ENCODE results near the gene PKIB. TPM values are rescaled to one million over a fixed set of nuclear protein-coding genes. Genes with fewer than 3 reads are reported as not detected.

Gene PKIB
- polyA plus RNA-seq, 4 donors = 6.5 to 80.5 (median 54.9) TPM

GRCh38 chr6:122709922-122710512 is 99.8 kb downstream of the PKIB start:
- no peaks in the 10 kb centered on the region for H3K4me1 ChIP-seq (ENCODE audit: control insufficient read depth in 3 of 3, insufficient read depth in 2 of 3, low read depth in 1 of 3, low read length in 2 of 3)
- no peaks in the 10 kb centered on the region for H3K27me3 ChIP-seq (ENCODE audit: control insufficient read depth in 3 of 3, insufficient read depth in 3 of 3, low read length in 3 of 3)
- H3K4me3 ChIP-seq (ENCODE audit: low read depth in 1 of 3, low read length in 3 of 3) = no peak overlapping the region
- no peaks in the 10 kb centered on the region for H3K9me3 ChIP-seq (ENCODE audit: control insufficient read depth in 2 of 2, insufficient read depth in 1 of 2, low read depth in 1 of 2, low read length in 1 of 2)
- H3K36me3 ChIP-seq (ENCODE audit: control insufficient read depth in 3 of 3, insufficient read depth in 2 of 3, low read depth in 1 of 3, low read length in 3 of 3) = no peaks in the 10 kb centered on the region
- H3K27ac ChIP-seq (ENCODE audit: low read depth in 1 of 3, low read length in 2 of 3) = no peak overlapping the region
- FAIRE-seq (no peak), DNase-seq (no peak)
- 63 to 84% (median 71%) methylated on average over 4 of the region's 4 CpGs for WGBS, 3 donors

- DNase-seq (no peak), FAIRE-seq (no peak)
- Histone ChIP-seq H3K4me3 (ENCODE audit: low read depth in 1 of 3, low read length in 3 of 3) (no peak overlapping the region), H3K9me3 (ENCODE audit: control insufficient read depth in 2 of 2, insufficient read depth in 1 of 2, low read depth in 1 of 2, low read length in 1 of 2) (no peaks in the 10 kb centered on the region), H3K36me3 (ENCODE audit: control insufficient read depth in 3 of 3, insufficient read depth in 2 of 3, low read depth in 1 of 3, low read length in 3 of 3) (no peaks in the 10 kb centered on the region), H3K4me1 (ENCODE audit: control insufficient read depth in 3 of 3, insufficient read depth in 2 of 3, low read depth in 1 of 3, low read length in 2 of 3) (no peaks in the 10 kb centered on the region), H3K27me3 (ENCODE audit: control insufficient read depth in 3 of 3, insufficient read depth in 3 of 3, low read length in 3 of 3) (no peaks in the 10 kb centered on the region), H3K27ac (ENCODE audit: low read depth in 1 of 3, low read length in 2 of 3) (no peak overlapping the region)
- 76 to 92% (median 90%) methylated on average over 3 of the region's 3 CpGs for WGBS, 3 donors
Observed at GRCh38 chr6:122710908-122711635, 100.9 kb downstream of the PKIB start.

- no peak overlapping the region for H3K27ac ChIP-seq (ENCODE audit: low read depth in 1 of 3, low read length in 2 of 3)
- H3K36me3 ChIP-seq (ENCODE audit: control insufficient read depth in 3 of 3, insufficient read depth in 2 of 3, low read depth in 1 of 3, low read length in 3 of 3) = no peaks in the 10 kb centered on the region
- no peaks in the 10 kb centered on the region for H3K9me3 ChIP-seq (ENCODE audit: control insufficient read depth in 2 of 2, insufficient read depth in 1 of 2, low read depth in 1 of 2, low read length in 1 of 2)
- H3K4me1 ChIP-seq (ENCODE audit: control insufficient read depth in 3 of 3, insufficient read depth in 2 of 3, low read depth in 1 of 3, low read length in 2 of 3) = no peaks in the 10 kb centered on the region
- no peak for FAIRE-seq
- no peak overlapping the region for H3K4me3 ChIP-seq (ENCODE audit: low read depth in 1 of 3, low read length in 3 of 3)
- 31 to 41% (median 41%) methylated on average over 3 of the region's 3 CpGs for WGBS, 3 donors
- DNase-seq = no peak
- H3K27me3 ChIP-seq (ENCODE audit: control insufficient read depth in 3 of 3, insufficient read depth in 3 of 3, low read length in 3 of 3) = no peaks in the 10 kb centered on the region
Observed at GRCh38 chr6:122712093-122712447, 101.9 kb downstream of the PKIB start.

GRCh38 chr6:122712448-122713137 is 102.4 kb downstream of the PKIB start:
- FAIRE-seq = no peak
- no peaks in the 10 kb centered on the region for H3K27me3 ChIP-seq (ENCODE audit: control insufficient read depth in 3 of 3, insufficient read depth in 3 of 3, low read length in 3 of 3)
- H3K4me1 ChIP-seq (ENCODE audit: control insufficient read depth in 3 of 3, insufficient read depth in 2 of 3, low read depth in 1 of 3, low read length in 2 of 3) = no peaks in the 10 kb centered on the region
- H3K27ac ChIP-seq (ENCODE audit: low read depth in 1 of 3, low read length in 2 of 3) = no peak overlapping the region
- WGBS, 3 donors = 59 to 82% (median 75%) methylated on average over 3 of the region's 3 CpGs
- H3K4me3 ChIP-seq (ENCODE audit: low read depth in 1 of 3, low read length in 3 of 3) = no peak overlapping the region
- DNase-seq = no peak
- H3K36me3 ChIP-seq (ENCODE audit: control insufficient read depth in 3 of 3, insufficient read depth in 2 of 3, low read depth in 1 of 3, low read length in 3 of 3) = no peaks in the 10 kb centered on the region
- no peaks in the 10 kb centered on the region for H3K9me3 ChIP-seq (ENCODE audit: control insufficient read depth in 2 of 2, insufficient read depth in 1 of 2, low read depth in 1 of 2, low read length in 1 of 2)

GRCh38 chr6:122713138-122713537 is 102.9 kb downstream of the PKIB start:
- DNase-seq (no peak), FAIRE-seq (no peak)
- Histone ChIP-seq H3K27me3 (ENCODE audit: control insufficient read depth in 3 of 3, insufficient read depth in 3 of 3, low read length in 3 of 3) (no peaks in the 10 kb centered on the region), H3K36me3 (ENCODE audit: control insufficient read depth in 3 of 3, insufficient read depth in 2 of 3, low read depth in 1 of 3, low read length in 3 of 3) (no peaks in the 10 kb centered on the region), H3K9me3 (ENCODE audit: control insufficient read depth in 2 of 2, insufficient read depth in 1 of 2, low read depth in 1 of 2, low read length in 1 of 2) (no peaks in the 10 kb centered on the region), H3K4me1 (ENCODE audit: control insufficient read depth in 3 of 3, insufficient read depth in 2 of 3, low read depth in 1 of 3, low read length in 2 of 3) (no peaks in the 10 kb centered on the region), H3K4me3 (ENCODE audit: low read depth in 1 of 3, low read length in 3 of 3) (no peak overlapping the region), H3K27ac (ENCODE audit: low read depth in 1 of 3, low read length in 2 of 3) (no peak overlapping the region)
- 80 to 94% (median 80%) methylated on average over 3 of the region's 3 CpGs for WGBS, 3 donors

GRCh38 chr6:122714059-122714458 is 103.9 kb downstream of the PKIB start:
- H3K4me3 ChIP-seq (ENCODE audit: low read depth in 1 of 3, low read length in 3 of 3) = no peak overlapping the region
- no peak for FAIRE-seq
- no peaks in the 10 kb centered on the region for H3K9me3 ChIP-seq (ENCODE audit: control insufficient read depth in 2 of 2, insufficient read depth in 1 of 2, low read depth in 1 of 2, low read length in 1 of 2)
- H3K4me1 ChIP-seq (ENCODE audit: control insufficient read depth in 3 of 3, insufficient read depth in 2 of 3, low read depth in 1 of 3, low read length in 2 of 3) = no peaks in the 10 kb centered on the region
- no peak for DNase-seq
- H3K36me3 ChIP-seq (ENCODE audit: control insufficient read depth in 3 of 3, insufficient read depth in 2 of 3, low read depth in 1 of 3, low read length in 3 of 3) = no peaks in the 10 kb centered on the region
- H3K27me3 ChIP-seq (ENCODE audit: control insufficient read depth in 3 of 3, insufficient read depth in 3 of 3, low read length in 3 of 3) = no peaks in the 10 kb centered on the region
- no peak overlapping the region for H3K27ac ChIP-seq (ENCODE audit: low read depth in 1 of 3, low read length in 2 of 3)
- WGBS, 3 donors = 89 to 93% (median 91%) methylated on average over 5 of the region's 5 CpGs

- Histone ChIP-seq H3K4me1 (ENCODE audit: control insufficient read depth in 3 of 3, insufficient read depth in 2 of 3, low read depth in 1 of 3, low read length in 2 of 3) (no peaks in the 10 kb centered on the region), H3K27ac (ENCODE audit: low read depth in 1 of 3, low read length in 2 of 3) (no peak overlapping the region), H3K4me3 (ENCODE audit: low read depth in 1 of 3, low read length in 3 of 3) (no peak overlapping the region), H3K9me3 (ENCODE audit: control insufficient read depth in 2 of 2, insufficient read depth in 1 of 2, low read depth in 1 of 2, low read length in 1 of 2) (no peaks in the 10 kb centered on the region), H3K27me3 (ENCODE audit: control insufficient read depth in 3 of 3, insufficient read depth in 3 of 3, low read length in 3 of 3) (no peaks in the 10 kb centered on the region), H3K36me3 (ENCODE audit: control insufficient read depth in 3 of 3, insufficient read depth in 2 of 3, low read depth in 1 of 3, low read length in 3 of 3) (no peaks in the 10 kb centered on the region)
- no peak for FAIRE-seq
- 67 to 72% (median 71%) methylated on average over 2 of the region's 2 CpGs for WGBS, 3 donors
- no peak for DNase-seq
Observed at GRCh38 chr6:122715725-122716124, 105.5 kb downstream of the PKIB start.

GRCh38 chr6:122717350-122717749 is 107.1 kb downstream of the PKIB start:
- no peak for FAIRE-seq
- H3K9me3 ChIP-seq (ENCODE audit: control insufficient read depth in 2 of 2, insufficient read depth in 1 of 2, low read depth in 1 of 2, low read length in 1 of 2) = no peaks in the 10 kb centered on the region
- H3K27me3 ChIP-seq (ENCODE audit: control insufficient read depth in 3 of 3, insufficient read depth in 3 of 3, low read length in 3 of 3) = no peaks in the 10 kb centered on the region
- no peaks in the 10 kb centered on the region for H3K36me3 ChIP-seq (ENCODE audit: control insufficient read depth in 3 of 3, insufficient read depth in 2 of 3, low read depth in 1 of 3, low read length in 3 of 3)
- no peak for DNase-seq
- H3K4me3 ChIP-seq (ENCODE audit: low read depth in 1 of 3, low read length in 3 of 3) = no peak overlapping the region
- WGBS, 3 donors = 35 to 63% (median 59%) methylated on average over 2 of the region's 2 CpGs
- H3K27ac ChIP-seq (ENCODE audit: low read depth in 1 of 3, low read length in 2 of 3) = no peak overlapping the region
- H3K4me1 ChIP-seq (ENCODE audit: control insufficient read depth in 3 of 3, insufficient read depth in 2 of 3, low read depth in 1 of 3, low read length in 2 of 3) = no peaks in the 10 kb centered on the region
